Ramos (cell line): ENCODE data around the gene KIF16B.
"Not testable (repeated sequence)": the region's sequence is repeated elsewhere in the genome, so short reads cannot be mapped to it uniquely, and the experiment has no call there.

ENCODE experiments used
- in situ Hi-C: fragments of 300-500 bp; cut with MboI; formaldehyde crosslinking; loops from one replicate; pipeline ENCODE4 v1.14.3; 2022; ENCODE audit warnings: low sequenced_read_pairs; ENCODE audit not compliant: unreplicated experiment

KIF16B gene

GRCh38 chr20:16280219-16280618 is 293.0 kb downstream of the KIF16B start:
- in situ Hi-C loops, result no loop called here

GRCh38 chr20:16279320-16279719 is 293.9 kb downstream of the KIF16B start:
- in situ Hi-C loops, result no loop called here

GRCh38 chr20:16273812-16274555 is 299.3 kb downstream of the KIF16B start:
- in situ Hi-C loops, result no loop called here

- in situ Hi-C loops, result no loop called here
Observed at GRCh38 chr20:16272780-16273360, 300.4 kb downstream of the KIF16B start.

GRCh38 chr20:16271450-16271849 is 301.8 kb downstream of the KIF16B start:
- in situ Hi-C loops, result no loop called here

- in situ Hi-C loops, result no loop called here
Observed at GRCh38 chr20:16270989-16271388, 302.3 kb downstream of the KIF16B start.

- in situ Hi-C loops, result no loop called here
Observed at GRCh38 chr20:16270314-16270931, 302.8 kb downstream of the KIF16B start.

- in situ Hi-C loops, result no loop called here
Observed at GRCh38 chr20:16267526-16267925, 305.7 kb downstream of the KIF16B start.

- in situ Hi-C loops, result no loop called here
Observed at GRCh38 chr20:16265334-16265733, 307.9 kb downstream of the KIF16B start.

GRCh38 chr20:16263582-16263981 is 309.7 kb downstream of the KIF16B start:
- in situ Hi-C loops, result no loop called here

GRCh38 chr20:16262594-16262993 is 310.7 kb downstream of the KIF16B start:
- in situ Hi-C loops, result no loop called here

GRCh38 chr20:16261733-16262273 is 311.4 kb downstream of the KIF16B start:
- in situ Hi-C loops, result no loop called here

- in situ Hi-C loops, result no loop called here
Observed at GRCh38 chr20:16260911-16261310, 312.3 kb downstream of the KIF16B start.

GRCh38 chr20:16260133-16260532 is 313.1 kb downstream of the KIF16B start:
- in situ Hi-C loops, result not testable (repeated sequence)

- in situ Hi-C loops, result no loop called here
Observed at GRCh38 chr20:16258766-16259165, 314.5 kb downstream of the KIF16B start.

GRCh38 chr20:16257813-16258430 is 315.3 kb downstream of the KIF16B start:
- in situ Hi-C loops, result no loop called here

GRCh38 chr20:16257021-16257420 is 316.2 kb downstream of the KIF16B start:
- in situ Hi-C loops, result no loop called here

- in situ Hi-C loops, result loop anchor here (25.0 kb wide), 1 partner anchor 535 kb away; no protein-coding TSS in a partner anchor
Observed at GRCh38 chr20:16246870-16247269, 326.4 kb downstream of the KIF16B start.

GRCh38 chr20:16246291-16246690 is 327.0 kb downstream of the KIF16B start:
- in situ Hi-C loops, result loop anchor here (25.0 kb wide), 1 partner anchor 534 kb away; no protein-coding TSS in a partner anchor

- in situ Hi-C loops, result loop anchor here (25.0 kb wide), 1 partner anchor 534 kb away; no protein-coding TSS in a partner anchor
Observed at GRCh38 chr20:16245879-16246278, 327.4 kb downstream of the KIF16B start.

GRCh38 chr20:16244892-16245291 is 328.4 kb downstream of the KIF16B start:
- in situ Hi-C loops, result loop anchor here (25.0 kb wide), 1 partner anchor 533 kb away; no protein-coding TSS in a partner anchor
